GM13977 (cell line): Measurements from ENCODE around the gene CDYL.

Experiments used
- DNase-seq: peaks from one replicate; pipeline ENCODE4 v3.0.0; 2012; ENCODE audit warnings: low spot score
- in situ Hi-C: fragments of 300-500 bp; cut with MboI; formaldehyde crosslinking; loops from one replicate; pipeline ENCODE4 v1.12.0; 2022; ENCODE audit warnings: low sequenced_read_pairs, low pct_unique_long_range_greater_than_20kb, mixed read lengths, inconsistent platforms; ENCODE audit not compliant: unreplicated experiment
- TF ChIP-seq, protein P1 (sequence below): IDR thresholded peaks from 2 replicates; pipeline ENCODE4 v1.5.1; 2012; ENCODE audit warnings: mild to moderate bottlenecking, control low read depth; ENCODE audit not compliant: insufficient read depth; ENCODE audit errors: extremely low read depth, missing control alignments

The CDYL gene

GRCh38 chr6:4731996-4732395 lies 44.2 kb upstream of the CDYL start:
- TF ChIP-seq, protein P1, sequence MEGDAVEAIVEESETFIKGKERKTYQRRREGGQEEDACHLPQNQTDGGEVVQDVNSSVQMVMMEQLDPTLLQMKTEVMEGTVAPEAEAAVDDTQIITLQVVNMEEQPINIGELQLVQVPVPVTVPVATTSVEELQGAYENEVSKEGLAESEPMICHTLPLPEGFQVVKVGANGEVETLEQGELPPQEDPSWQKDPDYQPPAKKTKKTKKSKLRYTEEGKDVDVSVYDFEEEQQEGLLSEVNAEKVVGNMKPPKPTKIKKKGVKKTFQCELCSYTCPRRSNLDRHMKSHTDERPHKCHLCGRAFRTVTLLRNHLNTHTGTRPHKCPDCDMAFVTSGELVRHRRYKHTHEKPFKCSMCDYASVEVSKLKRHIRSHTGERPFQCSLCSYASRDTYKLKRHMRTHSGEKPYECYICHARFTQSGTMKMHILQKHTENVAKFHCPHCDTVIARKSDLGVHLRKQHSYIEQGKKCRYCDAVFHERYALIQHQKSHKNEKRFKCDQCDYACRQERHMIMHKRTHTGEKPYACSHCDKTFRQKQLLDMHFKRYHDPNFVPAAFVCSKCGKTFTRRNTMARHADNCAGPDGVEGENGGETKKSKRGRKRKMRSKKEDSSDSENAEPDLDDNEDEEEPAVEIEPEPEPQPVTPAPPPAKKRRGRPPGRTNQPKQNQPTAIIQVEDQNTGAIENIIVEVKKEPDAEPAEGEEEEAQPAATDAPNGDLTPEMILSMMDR, result no peak
- DNase-seq, result no peak
- in situ Hi-C loops, result no loop called here

DNA sequence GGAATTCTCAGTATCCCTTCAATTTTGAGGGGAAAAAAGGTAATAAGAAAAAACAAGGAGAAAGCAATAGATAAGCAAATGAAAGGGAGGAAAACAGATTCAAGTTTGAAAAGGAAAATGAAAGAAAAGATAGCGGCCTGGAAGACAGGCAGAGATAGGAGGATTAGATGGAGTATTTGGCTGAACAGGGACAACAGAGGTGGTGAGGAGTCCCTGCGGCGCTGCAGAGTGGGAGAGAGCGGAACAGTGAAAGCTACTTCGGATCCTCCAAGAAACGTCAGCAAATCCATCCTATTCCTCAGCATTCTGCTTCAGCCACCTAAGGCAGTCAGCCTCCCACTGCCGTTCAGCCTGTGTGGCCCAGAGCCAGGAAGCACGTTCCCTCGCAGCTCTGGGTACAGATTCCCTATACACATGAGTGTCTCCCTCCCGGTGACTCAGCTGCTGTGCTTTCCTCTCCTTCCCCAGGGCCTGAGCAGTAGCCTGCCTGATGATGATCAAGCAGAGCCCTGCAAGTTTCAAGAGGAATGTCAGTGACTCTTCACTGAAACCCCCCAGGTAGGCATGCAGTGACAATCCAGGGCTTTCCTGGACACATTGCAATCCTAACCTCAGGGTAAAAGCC lies 43.4 kb upstream of the CDYL start:
- no peak for DNase-seq
- in situ Hi-C loops, result no loop called here
- TF ChIP-seq, protein P1, result no peak

GRCh38 chr6:4736371-4736873 lies 39.8 kb upstream of the CDYL start:
- in situ Hi-C loops, result no loop called here
- TF ChIP-seq, protein P1, result no peak
- DNase-seq, result no peak

DNA sequence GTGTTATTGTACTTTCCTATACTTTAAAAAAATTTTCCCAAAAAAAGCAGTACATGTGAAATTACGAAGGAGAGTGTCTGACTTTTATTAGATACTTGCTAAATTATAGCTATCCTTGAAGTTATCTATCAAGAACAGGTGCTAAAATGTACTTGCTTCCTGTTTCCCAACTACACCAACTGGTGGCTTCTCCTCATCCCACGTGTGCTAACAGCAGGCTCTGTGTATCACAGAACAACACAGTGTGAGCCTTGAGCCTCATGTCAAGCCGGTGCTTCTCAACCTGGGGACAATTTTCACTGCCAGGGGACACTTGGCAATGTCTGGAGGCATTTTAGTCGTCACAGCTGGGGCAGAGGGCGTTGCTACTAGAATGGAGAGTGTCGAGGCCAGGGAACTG lies 36.2 kb upstream of the CDYL start:
- in situ Hi-C loops, result no loop called here
- TF ChIP-seq, protein P1, result no peak
- DNase-seq, result no peak

DNA sequence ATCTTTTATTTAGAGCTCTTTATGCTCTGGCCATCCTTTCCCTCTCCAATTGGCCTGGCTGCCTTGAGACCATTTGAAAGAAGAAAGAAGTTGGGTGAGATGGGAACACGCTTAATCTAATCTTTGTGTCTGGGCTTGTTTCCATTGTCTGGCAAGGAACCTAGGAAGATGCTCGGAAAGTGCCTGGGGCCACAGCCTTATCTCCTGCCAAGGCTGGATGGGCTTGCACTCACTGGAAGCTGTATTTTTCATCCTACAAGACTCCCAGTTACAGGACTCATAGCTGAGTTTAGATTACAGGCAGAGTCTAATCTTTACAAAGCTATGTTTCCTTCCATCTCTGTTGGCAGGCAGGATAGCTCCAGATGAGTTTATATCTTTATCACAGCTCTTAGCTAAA lies 33.1 kb upstream of the CDYL start:
- DNase-seq, result no peak
- TF ChIP-seq, protein P1, result no peak
- in situ Hi-C loops, result no loop called here

DNA sequence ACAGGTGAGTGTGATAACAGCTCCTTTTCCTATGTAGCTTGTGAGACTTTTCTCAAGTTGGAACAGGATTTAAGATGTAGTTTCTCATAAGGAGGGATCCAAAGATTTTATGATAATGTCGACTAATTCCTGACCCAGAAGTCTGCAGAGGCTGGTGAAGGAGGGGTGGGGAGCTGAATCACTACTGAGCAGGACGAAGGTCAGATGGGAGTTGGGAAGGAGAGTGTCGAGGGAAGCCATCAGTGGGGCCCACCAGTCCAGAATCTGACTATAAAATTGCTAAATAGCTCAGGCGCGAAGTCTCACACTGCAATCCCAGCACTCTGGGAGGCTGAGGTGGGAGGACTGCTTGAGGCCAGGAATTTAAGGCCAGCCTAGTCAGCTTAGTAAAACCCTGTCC lies 32.3 kb upstream of the CDYL start:
- TF ChIP-seq, protein P1, result no peak
- DNase-seq, result no peak
- in situ Hi-C loops, result no loop called here
